Upper lobe of left lung (tissue), 4 donors: Measurements from ENCODE around the gene OTOGL.

Source experiments
- CTCF ChIP-seq, 6 experiments: fragments of 450-650 bp in 4 of 6; fragments of 200-600 bp in 2 of 6; sonication (generic) in 2 of 6; IDR thresholded peaks; one replicate each; pipeline ENCODE4 v1.5.1; 2016 to 2019; ENCODE audit warnings: antibody characterized with exemption in 6 of 6
- EP300 ChIP-seq, 4 donors: sonication (generic); formaldehyde crosslinking; IDR thresholded peaks; one replicate each; pipeline ENCODE4 v1.5.1; 2017; ENCODE audit warnings: antibody characterized with exemption in 4 of 4, control low read depth in 2 of 4
- POLR2AphosphoS5 ChIP-seq, 2 donors: sonication (generic); formaldehyde crosslinking; IDR thresholded peaks; one replicate each; pipeline ENCODE4 v1.5.1; 2017; ENCODE audit warnings: antibody characterized with exemption in 2 of 2

GRCh38 chr12:80183939-80184338 is 84.6 kb downstream of the OTOGL start:
- TF ChIP-seq EP300 (IDR thresholded peaks at IDR 0.05) (no peak), CTCF (IDR thresholded peaks at IDR 0.05) (no peak), POLR2AphosphoS5 (IDR thresholded peaks at IDR 0.05) (no peak)
